GM19328 (cell line): ENCODE measurements around the gene GSTM5.
A peak's percentile ranks its signal among the peaks of the same experiment; 100 is the strongest.
"Not testable (repeated sequence)": the region's sequence is repeated elsewhere in the genome, so short reads cannot be mapped to it uniquely, and the experiment has no call there.

Experiments used
- ATAC-seq: cut with Tn5 transposase; IDR thresholded peaks from one replicate; pipeline ENCODE4 v1.9.1; 2021; ENCODE audit warnings: mild to moderate bottlenecking, moderate library complexity; ENCODE audit not compliant: unreplicated experiment

Gene GSTM5

DNA sequence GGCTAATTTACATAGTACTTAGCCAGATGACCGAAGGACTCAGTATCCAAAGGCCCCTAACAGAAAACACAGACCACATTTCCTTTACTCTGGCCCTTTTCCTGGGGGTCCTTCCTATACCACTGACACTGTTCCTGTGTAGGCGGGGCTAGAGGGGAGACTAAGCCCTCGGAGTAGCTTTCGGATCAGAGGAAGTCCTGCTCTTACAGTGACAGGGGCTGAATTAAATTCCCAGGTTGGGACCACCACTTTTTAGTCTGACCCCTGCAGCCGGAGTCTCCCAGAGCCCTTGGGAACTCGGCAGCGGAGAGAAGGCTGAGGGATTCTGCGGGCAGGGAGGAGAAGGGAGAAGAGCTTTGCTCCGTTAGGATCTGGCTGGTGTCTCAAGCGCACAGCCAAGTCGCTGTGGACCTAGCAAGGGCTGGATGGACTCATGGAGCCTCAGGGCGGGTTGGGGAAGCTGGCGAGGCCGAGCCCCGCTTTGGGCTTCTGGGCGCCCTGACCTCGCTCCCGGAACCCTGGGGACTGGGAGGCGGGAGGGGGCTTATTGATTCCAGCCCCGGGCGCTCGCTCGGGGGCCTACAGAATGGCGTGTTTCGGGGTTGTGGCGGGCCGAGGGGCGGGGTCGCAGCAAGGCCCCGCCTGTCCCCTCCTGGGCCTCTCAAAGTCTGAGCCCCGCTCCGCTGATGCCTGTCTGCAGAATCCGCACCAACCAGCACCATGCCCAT lies at the start of gene GSTM5:
Gene GSTM5, plus strand, starts transcription at position 659 of the 728 bp plus-strand sequence. Its CDS starts 62 bp downstream, at position 721.
- not testable (repeated sequence) for ATAC-seq

DNA sequence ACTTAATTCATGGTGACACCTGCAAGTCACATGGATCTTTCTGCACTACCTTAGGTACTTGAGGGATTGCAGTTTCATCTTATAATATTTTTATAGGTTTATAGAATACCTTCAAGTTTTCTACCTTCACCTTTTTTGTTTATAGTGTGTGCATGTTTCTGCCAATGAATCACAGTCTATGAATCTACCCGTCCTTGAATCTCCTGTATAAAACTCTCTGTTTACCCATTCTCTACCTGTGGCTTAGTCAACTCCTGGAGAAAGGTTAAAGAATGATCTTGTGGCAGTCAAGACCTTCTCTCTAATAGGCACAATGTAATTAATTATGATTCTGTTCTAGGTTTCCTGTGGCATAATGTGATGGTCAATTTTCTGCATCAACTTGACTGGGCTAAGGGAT lies 47.4 kb upstream of the GSTM5 start:
- ATAC-seq: no peak

DNA sequence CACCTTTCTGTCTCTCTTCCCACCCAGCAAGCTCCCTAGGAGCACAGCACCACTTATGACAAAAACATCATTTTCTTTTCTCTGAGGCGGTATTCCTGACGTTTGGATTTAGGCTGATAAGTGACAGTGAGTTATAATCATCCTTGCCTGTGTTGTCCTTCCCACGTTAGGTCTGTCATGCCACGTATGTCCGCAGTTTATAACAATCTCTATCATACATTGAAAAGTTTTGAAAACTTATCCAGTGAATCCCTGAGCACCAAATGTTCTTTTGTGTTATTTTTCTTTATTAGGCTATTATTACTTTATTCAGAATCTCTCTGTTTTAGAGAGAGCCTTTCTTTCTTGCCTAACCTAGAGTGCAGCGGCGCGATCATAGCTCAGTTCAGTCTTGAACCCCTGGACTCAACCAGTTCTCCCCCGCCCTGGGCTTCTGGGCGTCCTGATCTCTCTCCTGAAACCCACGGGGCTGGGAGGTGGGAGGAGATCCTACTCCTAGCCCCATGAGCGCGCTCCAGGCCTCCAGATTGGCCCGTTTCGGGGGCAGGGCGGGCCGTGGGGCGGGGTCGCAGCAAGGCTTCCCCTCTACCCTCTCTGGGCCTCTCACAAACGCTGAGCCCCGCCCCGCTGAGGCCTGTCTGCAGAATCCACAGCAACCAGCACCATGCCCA lies 44.5 kb upstream of the GSTM5 start, which contains the start of gene GSTM2:
Gene GSTM2, plus strand, starts transcription at position 606 of the 671 bp plus-strand sequence. Its CDS starts 59 bp downstream, at position 665.
- ATAC-seq: peak; percentile 97

DNA sequence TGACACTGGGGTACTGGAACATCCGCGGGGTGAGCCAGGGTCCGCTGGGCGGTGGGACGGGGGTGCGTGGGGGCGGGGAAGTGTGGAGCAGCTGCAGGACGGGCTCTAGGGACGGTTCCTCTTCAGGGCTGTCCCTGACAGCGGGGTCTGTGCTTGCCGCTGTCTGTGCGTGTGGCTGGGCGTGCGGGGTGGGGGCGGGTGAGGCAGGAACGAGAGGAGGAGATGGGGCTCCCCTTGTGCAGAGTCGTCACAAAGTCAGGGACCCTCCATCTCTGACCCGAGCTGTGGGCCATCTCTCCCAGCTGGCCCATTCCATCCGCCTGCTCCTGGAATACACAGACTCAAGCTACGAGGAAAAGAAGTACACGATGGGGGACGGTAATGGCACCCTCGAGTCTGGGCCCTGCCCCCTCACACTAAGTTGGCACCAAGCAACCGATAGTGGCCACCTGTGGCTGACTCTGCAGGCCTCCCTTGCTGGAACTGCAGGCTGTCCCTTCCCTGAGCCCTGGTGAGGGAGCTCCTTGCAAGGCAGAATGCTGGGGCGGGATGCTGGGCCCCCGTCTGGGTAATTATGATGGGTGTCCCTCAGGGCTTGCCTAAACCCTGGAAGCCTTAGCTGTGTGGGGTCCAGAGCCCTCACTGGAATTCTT lies 43.8 kb upstream of the GSTM5 start:
- no peak for ATAC-seq

DNA sequence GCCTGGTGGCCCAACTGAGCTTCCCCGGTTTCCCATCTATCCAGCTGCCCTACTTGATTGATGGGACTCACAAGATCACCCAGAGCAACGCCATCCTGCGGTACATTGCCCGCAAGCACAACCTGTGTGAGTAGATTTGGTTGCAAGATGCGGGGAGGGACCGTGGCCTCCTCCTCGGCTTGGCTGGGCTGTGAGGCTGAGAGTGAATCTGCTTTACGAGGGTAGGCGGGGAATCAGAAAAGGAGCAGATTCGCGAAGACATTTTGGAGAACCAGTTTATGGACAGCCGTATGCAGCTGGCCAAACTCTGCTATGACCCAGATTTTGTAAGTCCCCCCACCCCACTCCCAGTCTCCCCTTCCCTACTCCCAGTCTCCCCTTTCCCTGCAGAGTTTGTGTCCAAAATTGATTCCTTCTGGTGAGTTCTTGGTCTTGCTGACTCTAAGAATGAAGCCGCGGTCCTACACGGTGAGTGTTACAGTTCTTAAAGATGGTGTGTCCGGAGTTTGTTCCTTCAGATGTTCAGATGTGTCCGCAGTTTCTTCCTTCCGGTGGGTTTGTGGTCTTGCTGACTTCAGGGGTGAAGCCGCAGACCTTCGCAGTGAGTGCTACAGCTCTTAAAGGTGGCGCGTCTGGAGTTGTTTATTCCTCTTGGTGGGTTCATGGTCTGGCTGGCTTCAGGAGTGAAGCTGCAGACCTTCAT lies 42.7 kb upstream of the GSTM5 start:
- ATAC-seq: no peak

DNA sequence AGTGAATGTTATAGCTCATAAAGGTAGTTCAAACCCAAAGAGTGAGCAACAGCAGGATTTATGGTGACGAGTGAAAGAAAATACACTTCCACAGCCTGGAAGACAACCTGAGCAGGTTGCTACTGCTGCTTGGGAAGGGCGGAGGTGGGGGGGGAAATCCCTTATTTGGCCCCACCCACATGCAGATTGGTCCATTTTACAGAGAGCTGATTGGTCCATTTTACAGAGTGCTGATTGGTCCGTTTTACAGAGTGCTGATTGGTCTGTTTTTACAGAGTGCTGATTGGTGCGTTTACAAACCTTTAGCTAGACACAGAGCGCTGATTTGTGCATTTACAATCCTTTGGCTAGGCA lies 42.1 kb upstream of the GSTM5 start:
- not testable (repeated sequence) for ATAC-seq

DNA sequence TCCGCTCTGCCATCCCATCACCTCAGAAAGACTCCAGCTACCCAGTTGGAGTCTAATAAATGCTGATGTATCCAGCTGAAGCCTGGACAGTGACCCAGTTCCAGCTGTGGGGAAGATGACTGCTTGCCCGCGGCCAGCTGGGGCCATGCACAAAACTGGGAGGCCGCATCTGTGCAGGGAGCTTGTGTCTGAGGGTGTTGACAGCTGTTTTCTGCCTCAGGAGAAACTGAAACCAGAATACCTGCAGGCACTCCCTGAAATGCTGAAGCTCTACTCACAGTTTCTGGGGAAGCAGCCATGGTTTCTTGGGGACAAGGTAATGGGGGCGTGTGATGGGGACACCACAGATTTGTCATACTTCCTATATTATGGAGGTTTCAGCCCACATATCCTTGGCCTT lies 41.0 kb upstream of the GSTM5 start:
- ATAC-seq: no peak

DNA sequence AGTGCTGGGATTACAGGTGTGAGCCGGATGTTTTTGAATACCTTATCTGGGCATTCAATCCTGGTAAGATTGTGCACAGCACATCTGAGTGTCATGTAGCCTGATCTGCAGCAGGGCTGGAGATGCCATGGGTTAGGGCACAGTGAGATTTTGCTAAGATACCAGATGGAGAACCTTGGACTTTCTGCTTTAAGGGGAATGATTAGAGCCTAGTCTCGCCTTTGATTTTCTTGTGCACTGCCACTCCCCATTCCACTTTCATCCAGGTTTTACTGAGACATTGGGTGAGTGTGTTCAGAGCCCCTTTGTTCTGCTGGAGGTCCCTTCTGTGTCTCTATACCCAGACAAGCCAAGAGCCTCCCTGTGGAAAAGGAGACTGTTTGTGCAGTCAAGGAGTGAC lies 38.2 kb upstream of the GSTM5 start:
- ATAC-seq: not testable (repeated sequence)

DNA sequence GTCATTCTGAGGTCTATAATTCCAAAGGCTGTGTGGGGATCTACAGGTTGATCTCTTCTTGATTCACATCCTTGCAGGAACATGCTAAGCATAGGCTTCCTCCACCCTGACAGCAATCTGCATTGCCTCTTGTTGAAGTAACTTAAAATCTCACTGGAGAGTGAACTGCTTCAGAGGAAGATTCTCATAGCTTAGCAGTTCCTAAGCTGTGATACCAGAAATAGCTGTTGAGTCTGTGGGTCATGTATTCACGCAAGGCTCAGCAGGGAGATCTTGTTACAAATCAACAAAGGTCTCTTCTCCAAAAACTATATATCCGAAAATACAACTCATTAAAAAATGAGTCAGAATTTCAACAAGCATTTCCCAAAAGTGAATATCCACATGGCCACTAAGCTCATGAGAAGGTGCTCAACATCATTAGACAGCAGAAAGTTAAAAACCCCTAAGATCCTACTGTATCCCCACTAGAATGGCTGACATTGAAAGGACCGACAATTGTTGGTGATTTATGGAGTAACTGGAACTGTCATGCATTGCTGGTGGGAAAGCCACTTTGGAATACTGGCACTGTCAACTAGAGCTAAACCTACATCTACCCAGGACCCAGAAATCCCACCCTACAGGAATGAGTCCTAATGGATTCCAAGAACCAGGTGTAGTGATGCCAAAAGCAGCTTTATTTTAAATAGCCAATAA lies 35.2 kb upstream of the GSTM5 start:
- ATAC-seq: not testable (repeated sequence)

DNA sequence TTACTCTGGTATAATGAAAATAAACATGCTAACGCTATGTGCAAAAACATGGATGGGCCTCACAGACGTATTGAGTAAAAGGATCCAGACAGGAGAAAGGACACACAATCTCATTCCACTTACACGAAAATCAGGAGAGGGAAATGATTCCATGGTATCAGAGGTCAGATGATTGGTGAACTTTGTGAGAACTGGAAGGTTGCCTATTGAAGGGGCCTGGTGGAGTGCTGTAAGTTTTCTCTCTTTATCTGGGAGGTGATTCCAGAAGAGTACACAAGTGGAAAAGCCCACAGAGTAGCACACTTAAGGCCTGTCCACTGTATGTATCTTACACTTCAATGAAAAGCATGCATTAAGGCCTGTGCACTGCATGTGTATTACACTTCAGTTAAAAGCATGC lies 34.6 kb upstream of the GSTM5 start:
- no peak for ATAC-seq

DNA sequence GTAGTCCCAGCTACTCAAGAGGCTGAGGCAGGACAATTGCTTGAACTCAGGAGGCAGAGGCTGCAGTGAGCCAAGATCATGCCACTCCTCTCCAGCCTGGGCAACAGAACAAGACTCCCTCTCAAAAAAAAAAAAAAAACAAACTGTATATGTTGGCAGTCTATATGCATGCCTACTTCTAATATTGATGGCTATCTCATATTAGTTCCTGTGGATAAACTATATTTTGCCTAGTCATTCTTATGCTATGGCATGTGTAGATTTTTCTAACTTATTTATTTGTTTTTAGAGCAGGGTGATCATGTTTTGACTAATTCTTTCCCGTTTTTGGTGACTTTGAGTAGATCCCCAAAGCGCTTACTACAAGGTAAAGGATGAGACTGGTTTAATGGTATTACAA lies 33.4 kb upstream of the GSTM5 start:
- not testable (repeated sequence) for ATAC-seq

DNA sequence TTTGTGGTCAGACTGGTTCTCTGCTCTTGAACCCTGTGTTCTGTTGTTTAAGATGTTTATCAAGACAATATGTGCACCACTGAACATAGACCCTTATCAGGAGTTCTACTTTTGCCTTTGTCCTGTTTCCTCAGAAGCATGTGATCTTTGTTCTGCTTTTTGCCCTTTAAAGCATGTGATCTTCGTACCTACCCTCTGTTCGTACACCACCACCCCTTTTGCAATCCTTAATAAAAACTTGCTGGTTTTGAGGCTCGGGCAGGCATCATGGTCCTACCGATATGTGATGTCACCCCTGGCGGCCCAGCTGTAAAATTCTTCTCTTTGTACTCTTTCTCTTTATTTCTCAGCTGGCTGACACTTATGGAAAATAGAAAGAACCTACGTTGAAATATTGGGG lies 27.3 kb upstream of the GSTM5 start:
- not testable (repeated sequence) for ATAC-seq

DNA sequence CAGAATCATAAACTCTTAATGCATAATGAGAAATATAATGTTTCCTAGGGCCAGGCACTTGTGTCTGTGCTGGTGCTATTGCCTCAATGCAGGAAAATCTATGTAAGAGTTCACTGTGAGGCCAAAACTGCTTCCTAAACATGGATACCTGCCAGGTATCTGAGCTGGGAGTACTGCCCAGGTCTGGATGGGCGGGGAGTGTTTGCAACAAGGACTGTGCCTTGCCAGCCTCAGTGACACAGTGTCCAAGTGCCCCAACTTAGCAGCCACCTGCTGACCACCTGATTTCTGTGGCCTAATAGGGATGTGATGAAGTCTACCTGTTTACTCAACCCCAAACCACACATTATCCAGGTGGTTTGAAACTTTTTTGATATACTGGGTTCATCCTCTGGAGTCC lies 26.7 kb upstream of the GSTM5 start:
- not testable (repeated sequence) for ATAC-seq

DNA sequence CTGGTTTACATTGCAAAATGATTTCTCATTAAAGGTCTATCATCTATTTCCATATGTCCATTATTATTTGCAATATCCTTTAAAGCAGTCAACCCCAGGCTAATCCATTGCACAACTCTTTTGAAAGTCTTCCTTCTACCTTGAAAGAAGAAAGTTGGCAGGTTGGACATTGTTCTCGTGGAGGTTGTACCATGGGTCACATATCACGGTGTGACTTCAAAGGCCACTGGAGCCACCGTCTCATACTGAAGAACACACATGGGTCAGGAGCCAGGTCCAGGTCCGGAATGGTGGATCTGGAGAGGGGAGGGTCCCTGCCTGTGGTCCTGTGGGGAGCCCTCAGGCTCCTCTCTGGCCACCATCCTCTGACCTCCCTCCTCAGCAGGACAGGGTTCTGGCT lies 26.2 kb upstream of the GSTM5 start:
- not testable (repeated sequence) for ATAC-seq

DNA sequence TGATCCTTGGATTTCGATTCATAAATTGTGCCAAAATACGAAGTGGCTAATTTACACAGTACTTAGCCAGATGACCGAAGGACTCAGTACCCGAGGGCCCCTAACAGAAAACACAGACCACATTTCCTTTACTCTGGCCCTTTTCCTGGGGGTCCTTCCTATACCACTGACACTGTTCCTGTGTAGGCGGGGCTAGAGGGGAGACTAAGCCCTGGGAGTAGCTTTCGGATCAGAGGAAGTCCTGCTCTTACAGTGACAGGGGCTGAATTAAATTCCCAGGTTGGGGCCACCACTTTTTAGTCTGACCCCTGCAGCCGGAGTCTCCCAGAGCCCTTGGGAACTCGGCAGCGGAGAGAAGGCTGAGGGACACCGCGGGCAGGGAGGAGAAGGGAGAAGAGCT lies 24.9 kb upstream of the GSTM5 start:
- not testable (repeated sequence) for ATAC-seq

DNA sequence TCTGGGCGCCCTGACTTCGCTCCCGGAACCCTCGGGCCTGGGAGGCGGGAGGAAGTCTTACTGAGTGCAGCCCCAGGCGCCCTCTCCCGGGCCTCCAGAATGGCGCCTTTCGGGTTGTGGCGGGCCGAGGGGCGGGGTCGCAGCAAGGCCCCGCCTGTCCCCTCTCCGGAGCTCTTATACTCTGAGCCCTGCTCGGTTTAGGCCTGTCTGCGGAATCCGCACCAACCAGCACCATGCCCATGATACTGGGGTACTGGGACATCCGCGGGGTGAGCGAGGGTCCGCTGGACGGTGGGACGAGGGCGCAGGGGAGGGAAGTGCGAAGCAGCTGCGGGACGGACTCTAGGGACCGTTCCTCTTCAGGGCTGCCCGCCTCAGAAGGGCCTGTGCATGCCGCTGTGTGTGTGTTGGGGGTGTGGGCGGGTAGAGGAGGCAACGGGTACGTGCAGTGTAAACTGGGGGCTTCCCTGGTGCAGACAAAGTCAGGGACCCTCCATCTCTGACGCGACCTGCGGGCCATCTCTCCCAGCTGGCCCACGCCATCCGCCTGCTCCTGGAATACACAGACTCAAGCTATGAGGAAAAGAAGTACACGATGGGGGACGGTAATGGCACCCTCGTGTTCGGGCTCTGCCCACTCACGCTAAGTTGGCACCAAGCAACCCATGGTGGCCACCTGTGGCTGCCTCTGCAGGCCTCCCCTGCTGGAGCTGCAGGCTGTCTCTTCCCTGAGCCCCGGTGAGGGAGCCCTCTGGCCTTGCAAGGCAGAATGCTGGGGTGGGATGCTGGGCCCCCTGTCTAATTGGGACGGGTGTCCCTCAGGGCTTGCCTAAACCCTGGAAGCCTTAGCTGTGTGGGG lies 24.2 kb upstream of the GSTM5 start, which contains the start of gene GSTM1:
Gene GSTM1, plus strand, starts transcription at position 177 of the 859 bp plus-strand sequence. Its CDS starts 57 bp downstream, at position 234.
- ATAC-seq: peak; percentile 98

DNA sequence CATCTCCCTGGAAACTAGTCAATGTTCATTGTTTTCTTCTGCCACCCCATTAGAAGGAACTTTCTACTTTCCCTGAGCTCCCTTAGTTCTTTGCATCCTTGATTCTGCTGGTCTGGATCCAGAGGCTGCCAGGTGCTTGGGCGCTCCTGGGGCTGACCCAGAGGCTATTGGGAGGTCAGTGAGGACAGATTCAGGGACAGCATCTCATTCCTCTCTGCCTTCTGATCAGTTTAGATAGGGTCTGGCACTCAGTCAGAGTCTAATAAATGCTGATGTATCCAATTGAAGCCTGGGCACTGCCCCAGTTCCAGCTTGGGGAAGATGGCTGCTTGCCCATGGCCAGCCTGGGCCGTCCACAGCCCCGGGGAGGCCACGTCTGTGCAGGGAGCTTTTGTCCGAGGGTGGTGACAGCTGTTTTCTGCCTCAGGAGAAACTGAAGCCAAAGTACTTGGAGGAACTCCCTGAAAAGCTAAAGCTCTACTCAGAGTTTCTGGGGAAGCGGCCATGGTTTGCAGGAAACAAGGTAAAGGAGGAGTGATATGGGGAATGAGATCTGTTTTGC lies 22.1 kb upstream of the GSTM5 start:
- no peak for ATAC-seq

DNA sequence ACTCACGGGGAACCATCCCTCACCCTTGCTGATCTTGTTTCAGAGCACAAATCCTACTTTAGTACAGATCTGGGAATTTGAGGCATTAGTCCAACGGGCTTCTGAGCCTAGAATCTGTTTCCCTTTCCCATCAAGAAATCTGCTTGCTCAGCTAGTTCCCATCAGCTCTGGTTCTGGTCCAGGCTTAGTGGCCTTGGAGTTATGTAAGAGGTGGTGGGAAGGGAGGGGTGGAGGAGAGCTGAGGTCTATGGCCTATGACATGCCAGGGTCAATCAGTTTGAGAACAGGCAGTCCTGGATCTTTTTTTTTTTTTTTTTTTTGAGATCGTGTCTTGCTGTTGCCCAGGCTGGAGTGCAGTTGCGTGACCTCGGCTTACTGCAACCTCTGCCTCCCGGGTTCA lies 20.3 kb upstream of the GSTM5 start:
- ATAC-seq: no peak

DNA sequence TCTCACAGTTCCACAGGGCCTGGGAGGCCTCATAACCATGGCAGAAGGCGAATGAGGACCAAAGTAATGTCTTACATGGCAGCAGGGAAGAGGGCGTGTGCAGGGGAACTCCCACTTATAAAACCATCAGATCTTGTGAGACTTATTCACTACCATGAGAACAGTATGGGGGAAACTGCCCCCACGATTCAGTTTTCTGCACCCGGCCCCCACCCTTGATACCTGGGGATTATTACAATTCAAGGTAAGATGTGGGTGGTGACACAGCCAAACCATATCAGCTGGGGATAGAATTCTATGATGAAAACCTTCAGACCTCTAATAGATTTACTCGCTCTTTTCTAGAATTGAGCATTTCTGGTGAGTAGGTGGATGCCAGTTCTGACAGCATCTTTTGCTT lies 17.7 kb upstream of the GSTM5 start:
- ATAC-seq: not testable (repeated sequence)
